NB4 (cell line): Measurements from ENCODE around the gene TSFM.

Source experiments
- DNase-seq: peaks from one replicate; pipeline ENCODE4 v3.0.0; 2010; ENCODE audit warnings: low read depth
- H3K4me3 ChIP-seq: one replicate; pipeline ENCODE4 v1.5.1; 2011; ENCODE audit warnings: mild to moderate bottlenecking, low read depth, low read length, moderate library complexity
- CTCF ChIP-seq: IDR thresholded peaks from one replicate; pipeline ENCODE4 v1.5.1; 2012; ENCODE audit warnings: low read depth, low read length
- MYC ChIP-seq: IDR thresholded peaks from 2 replicates; pipeline ENCODE4 v1.6.1; 2011; ENCODE audit warnings: low read depth, low read length
- POLR2A ChIP-seq: IDR thresholded peaks from 2 replicates; pipeline ENCODE4 v1.6.1; 2011; ENCODE audit warnings: mild to moderate bottlenecking; ENCODE audit not compliant: insufficient read length; ENCODE audit errors: extremely low read depth
- TF ChIP-seq, protein P1 (sequence below): IDR thresholded peaks from 2 replicates; pipeline ENCODE4 v1.6.1; 2011; ENCODE audit warnings: low read depth, low read length

TSFM gene

DNA sequence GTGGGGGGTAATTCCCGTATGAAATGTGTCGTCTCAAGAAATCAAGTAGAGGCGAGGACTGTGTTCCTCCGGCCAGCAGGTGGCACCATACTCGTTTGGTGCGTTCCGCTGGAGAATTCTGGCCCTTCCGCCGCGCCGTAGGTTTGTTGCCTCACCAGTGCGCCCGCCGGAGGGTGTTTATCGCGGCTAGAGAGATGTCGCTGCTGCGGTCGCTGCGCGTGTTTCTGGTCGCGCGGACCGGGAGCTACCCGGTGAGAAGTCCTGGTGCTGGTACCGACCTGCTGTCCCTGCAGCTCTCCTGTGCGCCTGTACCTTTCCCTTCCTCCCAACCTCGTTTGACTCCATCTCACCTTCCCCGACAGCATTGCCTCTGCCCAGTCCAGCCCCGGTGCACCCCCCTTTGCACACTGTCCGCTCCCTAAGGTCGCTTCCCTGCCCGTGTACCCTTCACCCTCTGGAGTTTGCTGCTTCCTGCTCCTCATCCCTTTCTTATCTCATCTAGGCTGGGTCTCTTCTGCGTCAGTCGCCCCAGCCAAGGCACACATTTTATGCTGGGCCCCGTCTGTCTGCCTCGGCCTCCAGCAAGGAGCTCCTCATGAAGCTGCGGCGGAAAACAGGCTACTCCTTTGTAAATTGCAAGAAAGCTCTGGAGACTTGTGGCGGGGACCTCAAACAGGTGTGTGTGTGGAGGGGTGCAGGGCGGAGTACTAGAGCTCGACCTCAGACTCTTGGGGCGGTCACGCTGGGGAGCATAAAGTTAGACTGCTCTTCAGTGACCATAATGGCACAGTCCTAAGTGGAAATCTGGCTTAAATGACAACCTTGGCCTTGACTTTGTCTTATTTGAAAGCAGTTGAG, at the start of gene TSFM:
TSFM (plus strand) TSS at position 180 of the 858 bp plus-strand sequence; CDS start at position 195, 15 bp downstream.
- peak; percentile 97 for DNase-seq
- TF ChIP-seq CTCF (peak; percentile 85), POLR2A (peak; percentile 85), MYC (peak; percentile 83; the same call in 1 of the 2 replicates)
- TF ChIP-seq, protein P1, sequence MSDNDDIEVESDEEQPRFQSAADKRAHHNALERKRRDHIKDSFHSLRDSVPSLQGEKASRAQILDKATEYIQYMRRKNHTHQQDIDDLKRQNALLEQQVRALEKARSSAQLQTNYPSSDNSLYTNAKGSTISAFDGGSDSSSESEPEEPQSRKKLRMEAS = peak; percentile 81
- H3K4me3 ChIP-seq = peak within 1 kb of the TSS; percentile 96

- DNase-seq = no peak
- no peak for TF ChIP-seq CTCF
- TF ChIP-seq POLR2A = no peak
- TF ChIP-seq, protein P1 = no peak
- no peak for TF ChIP-seq MYC
- H3K4me3 ChIP-seq = no peak overlapping the region
Observed at GRCh38 chr12:57733928-57734327, 48.7 kb upstream of the TSFM start.

DNA sequence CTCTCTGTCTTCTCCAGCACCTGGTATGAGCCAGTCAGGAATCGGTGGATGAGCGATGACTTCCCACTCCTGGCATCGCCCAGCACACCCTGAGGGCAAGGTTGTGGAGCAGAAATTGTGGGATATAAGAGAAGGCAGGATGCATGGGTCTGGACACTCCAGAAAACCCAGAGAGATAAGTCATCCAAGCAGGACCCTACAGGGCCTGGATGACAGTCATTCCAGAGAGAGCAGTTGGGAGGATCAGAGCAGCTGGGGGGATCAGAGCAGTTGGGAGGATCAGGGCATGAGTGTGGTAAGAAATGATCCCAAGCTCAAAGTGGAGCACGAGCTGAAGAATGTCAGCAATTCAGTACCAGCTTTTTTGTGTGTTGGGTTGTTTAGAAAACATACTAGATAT, 48.0 kb upstream of the TSFM start:
- no peak for DNase-seq
- TF ChIP-seq CTCF = no peak
- no peak for TF ChIP-seq POLR2A
- TF ChIP-seq, protein P1 = no peak
- TF ChIP-seq MYC = no peak
- no peak overlapping the region for H3K4me3 ChIP-seq

DNA sequence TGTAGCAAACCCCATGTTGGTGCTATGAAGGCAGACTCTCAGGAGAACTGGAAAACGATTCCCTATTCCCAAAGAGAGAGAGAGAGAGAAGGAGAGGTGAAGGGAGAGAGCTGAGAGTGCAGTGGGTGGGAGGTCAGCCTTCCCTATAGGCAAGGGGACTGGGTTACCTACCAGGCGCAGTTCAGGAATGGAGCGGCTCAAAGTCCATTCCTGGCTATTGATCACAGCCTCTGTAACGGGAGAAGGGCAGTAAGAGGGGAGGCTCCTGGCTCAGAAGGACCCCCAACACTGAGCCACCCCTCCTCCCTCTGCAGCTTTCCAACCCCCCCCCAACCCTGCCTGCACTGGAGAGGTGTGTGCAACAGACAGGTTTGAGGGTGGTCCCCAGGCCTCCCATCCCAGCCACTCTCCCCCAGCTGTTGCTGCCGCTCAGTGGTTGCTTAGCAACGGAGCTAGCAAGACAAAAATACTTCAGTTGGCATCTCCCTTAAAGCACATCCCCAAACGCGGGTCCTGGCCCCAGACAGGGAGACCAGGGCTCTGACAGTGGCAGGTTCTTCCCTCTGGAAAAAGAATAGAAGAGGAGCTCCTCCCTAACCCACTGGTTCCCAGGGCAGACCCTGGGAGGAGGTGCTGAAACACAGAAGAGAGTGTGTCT, 47.3 kb upstream of the TSFM start:
- no peak overlapping the region for H3K4me3 ChIP-seq

More for the DNA sequence above, 47.3 kb upstream of the TSFM start:
- DNase-seq = no peak
- TF ChIP-seq CTCF = no peak
- TF ChIP-seq MYC = no peak
- TF ChIP-seq, protein P1 = no peak
- TF ChIP-seq POLR2A = no peak
